GM18868 (cell line): ENCODE measurements around the gene UBQLN1.

Source experiments
- ATAC-seq: cut with Tn5 transposase; IDR thresholded peaks from one replicate; pipeline ENCODE4 v1.9.1; 2021; ENCODE audit warnings: mild to moderate bottlenecking, moderate library complexity; ENCODE audit not compliant: unreplicated experiment

The UBQLN1 gene

DNA sequence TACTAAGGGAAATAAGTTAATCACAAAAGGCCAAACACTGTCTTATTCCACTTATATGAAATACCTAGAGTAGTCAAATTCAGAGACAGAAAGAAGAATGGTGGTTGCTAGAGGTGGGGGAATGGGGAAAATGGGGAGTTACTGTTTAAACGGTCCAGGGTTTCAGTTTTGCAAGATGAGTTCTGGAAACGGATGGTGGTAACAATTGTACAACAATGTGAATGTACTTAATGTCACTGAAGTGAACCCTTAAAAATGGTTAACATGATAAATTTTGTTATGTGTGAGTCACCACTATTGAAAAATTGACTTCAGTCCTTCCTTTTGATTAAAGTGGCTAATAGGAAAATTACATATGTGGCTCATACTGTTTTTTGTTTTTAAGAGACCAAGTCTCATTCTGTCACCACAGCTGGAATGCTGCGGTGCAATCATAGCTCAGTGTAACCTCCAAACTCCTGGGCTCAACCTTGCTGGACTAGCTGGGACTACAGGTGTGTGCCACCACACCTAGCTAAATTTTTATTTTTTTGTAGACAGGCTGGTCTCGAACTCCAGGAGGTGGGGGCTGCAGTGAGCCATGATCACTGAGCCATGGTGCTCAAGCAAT lies 8.7 kb downstream of the UBQLN1 start:
- ATAC-seq = no peak

DNA sequence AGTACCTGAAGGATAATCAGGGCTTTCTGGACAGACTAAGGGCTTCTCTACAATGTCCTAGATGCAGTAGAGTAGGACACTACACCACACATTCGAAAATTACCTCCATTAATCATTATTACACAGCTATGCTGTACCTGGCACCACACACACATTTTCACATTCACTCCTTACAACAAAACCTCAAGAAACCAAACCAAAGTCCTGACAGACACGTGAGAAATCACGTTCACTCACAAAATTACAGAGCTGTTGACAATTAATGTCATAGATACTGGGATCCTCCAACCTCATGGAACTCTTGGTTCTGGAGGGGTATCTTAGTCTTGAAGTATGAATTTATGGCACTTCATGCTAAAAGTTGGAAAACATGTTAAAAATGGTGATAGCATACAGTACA lies 16.3 kb downstream of the UBQLN1 start:
- no peak for ATAC-seq

DNA sequence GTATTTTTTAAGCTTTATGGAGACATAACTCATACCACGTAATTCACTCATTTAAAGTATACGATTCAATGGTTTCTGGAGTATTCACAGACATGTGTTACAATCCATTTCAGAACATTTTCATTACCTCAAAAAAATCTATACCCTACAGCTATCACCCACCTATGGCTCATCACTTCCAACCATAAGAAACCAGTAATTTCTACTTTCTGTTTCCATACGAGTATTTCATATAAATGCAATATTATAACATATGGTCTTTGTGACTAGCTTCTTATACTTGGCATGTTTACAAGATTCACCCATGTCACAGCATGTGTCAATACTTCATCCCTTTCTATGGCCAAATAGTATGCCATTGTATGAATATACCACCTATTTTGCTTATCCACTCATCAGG lies 18.8 kb downstream of the UBQLN1 start:
- ATAC-seq = no peak

DNA sequence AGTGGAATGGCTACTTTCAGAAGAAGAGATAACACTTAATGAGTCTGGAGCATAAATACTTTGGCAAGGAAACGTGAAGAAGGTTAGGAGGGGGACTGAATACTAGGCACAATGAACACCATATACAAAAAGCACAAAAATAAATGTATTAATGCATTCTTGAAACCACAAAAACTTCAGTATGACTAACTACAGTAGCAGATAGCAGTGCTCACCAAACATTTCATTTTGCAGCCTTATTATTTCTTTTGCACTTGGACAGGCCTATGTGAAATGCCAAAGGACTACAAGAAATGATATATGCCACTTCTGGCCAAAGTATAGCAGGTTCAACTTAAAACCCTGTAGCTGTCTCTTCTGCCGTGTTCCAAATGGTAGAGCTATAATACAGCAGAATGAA lies 26.3 kb downstream of the UBQLN1 start:
- ATAC-seq = peak; percentile 59

DNA sequence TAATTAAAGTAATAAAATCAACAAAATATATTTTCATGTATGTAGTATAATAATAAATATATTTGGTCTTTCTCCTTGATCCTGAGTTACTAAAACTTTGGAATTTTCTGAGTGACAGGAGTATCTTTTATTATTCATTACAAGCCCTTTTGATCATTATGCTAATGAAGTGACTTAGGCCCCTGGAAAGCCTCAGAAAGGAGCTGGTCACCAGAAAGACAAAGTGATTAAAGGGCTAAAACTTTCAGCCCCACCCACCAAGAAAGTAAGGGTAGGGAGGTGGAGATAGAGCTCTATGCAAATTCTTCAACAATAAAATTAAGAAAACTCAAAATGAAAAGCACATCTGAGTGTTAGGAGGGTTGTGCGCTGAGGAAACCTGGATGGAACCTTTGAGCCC lies 27.5 kb downstream of the UBQLN1 start:
- ATAC-seq = no peak

DNA sequence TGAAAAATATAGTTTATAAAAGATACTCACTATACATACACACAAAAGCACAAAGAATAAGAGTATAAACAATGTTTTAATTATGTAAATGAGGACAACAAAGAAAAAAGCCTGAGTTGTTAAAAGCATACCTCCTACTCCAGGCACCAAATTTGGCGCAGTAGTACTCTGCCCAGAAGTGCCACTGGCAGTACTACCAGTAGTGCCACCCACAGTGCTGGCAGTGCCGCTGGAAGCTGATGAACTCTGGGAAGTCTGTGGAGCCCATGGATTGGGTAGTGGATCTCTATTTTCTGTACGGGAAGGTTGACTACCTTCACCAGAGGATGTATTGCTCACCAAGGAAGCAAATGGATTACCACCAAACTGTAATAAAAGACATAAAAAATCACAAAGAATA lies 30.2 kb downstream of the UBQLN1 start:
- no peak for ATAC-seq

DNA sequence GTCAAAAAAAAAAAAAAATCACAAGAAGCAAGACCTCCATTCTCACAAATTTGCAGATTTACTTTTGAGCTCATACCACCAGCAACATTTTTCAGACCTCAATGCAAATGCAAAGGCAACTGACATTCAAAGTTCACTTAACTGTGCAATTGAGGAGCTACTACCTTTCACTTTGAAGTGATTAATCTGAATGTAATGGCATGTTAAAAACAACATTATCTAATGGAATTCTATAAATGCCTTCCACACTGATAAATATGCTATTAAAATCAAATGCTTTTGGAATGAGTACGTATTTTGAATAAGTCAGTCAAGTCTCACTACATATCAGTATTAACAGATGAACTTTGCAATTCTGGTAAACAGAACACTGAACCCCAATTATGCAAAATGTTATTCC lies 32.3 kb downstream of the UBQLN1 start:
- no peak for ATAC-seq

DNA sequence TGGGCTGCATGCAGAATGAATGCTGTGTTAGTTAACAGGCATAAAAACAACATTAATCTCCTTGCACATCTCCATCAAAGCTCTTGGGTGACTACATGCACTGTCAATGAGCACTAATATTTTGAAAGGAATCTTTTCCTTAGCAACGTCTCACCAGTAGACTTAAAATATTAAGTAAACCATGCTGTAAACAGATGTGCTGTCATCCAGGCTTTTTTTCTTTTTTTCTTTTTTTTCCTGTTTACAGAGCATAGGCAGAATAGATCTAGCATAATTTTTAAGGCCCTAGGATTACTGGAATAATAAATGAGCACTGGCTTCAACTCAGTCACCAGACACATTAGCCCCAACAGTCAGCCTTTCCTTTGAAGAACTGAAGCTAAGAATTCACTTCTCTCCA lies 36.3 kb downstream of the UBQLN1 start:
- ATAC-seq = no peak

DNA sequence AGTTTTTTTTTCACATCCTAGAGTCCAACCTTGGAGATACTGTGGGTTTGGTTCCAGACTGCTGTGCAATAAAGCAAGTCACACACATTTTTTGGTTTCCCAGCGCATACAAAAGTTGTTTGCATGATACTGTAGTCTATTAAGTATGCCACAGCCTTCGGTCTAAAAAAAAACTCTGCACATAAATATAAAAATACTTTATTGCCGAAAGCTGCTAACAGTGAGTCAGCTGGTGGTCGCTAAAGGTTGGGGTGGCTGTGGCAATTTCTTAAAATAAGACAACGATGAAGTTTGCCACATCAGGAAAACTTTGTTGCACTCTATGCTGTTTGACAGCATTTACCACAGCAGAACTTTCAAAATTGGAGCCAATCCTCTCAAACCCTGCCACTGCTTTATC lies 37.4 kb downstream of the UBQLN1 start:
- no peak for ATAC-seq

DNA sequence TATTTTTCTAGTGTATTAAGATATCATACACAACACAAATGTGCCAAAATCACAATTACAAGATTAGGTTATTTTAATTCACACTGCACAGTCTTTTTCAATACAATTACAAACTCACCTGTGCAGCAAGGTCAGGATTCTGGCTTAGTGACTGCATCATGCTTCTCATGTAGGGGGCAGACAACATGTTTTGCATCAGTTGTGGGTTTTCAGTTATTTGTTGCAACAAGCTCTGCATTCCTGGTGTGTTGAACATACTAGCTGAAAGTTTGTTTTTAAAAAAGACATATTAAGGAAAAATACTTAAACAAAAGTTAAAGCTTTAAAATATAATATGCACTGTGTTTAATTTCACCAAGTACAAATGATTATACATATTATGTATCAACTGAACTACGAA lies 38.7 kb downstream of the UBQLN1 start:
- no peak for ATAC-seq

DNA sequence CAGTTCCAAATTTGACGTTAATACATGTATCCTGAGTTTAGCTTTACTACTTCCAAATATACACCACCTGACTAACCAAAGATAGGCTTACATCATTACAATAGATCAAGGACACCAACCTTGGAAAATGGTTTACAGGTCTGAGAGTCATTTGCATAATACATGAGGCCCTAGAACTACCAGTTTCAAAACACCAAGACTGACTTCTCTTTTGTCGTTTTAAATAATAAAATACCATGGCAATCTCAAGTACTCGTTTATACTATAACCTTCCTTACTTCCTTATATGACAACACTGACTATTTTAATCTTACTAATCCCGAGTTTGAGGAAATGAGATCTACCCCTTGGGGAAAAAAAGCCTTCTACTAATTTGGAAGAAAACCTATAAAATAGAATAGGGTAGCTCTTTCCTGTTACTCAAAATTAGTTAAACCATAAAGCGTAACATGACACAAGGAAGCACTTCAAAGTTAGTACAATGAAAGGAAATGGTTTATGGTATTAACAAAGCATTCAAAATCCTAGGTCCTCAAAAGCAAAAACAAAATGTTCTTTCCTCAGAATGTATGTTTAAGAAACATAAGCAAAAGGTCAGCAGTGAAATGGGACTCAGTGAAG lies 42.1 kb downstream of the UBQLN1 start:
- peak; percentile 79 for ATAC-seq

DNA sequence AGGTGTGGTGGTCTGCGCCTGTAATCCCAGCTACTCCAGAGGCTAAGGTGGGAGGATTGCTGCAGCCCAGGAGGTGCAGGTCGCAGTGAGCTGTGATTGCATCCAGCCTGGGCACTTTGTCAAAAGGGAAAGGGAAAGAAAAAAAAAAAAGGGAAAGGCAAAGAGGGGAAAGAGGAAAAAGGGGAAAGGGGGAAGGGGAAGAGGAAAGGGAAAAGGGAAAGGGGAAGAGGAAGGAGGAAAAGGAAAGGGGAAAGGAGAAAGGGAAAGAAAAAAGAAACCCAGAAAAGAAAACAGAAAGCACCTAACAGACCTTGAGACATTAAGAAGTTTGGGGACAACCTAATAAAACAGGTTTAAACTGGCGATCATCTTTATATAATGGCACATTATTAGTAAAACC lies 44.8 kb downstream of the UBQLN1 start:
- no peak for ATAC-seq

DNA sequence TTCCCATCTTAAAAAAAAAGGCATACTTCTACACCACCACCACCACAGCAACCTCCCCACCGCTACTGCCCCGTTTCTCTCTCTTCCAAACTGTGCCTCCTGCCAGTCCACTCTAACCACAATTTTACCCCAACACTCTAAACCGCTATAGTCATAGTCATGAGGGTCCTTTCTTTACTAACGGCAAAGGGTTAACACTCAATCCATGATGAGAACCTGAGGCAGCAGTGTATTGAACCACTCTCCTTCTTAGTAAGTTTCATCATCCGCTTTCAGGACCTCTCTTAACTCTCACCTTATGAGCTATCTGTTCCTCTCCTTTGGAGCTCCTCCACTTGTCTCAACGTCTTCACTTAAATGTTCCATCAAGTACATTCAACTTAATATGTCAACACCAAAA lies 50.8 kb downstream of the UBQLN1 start:
- peak; percentile 34 for ATAC-seq

DNA sequence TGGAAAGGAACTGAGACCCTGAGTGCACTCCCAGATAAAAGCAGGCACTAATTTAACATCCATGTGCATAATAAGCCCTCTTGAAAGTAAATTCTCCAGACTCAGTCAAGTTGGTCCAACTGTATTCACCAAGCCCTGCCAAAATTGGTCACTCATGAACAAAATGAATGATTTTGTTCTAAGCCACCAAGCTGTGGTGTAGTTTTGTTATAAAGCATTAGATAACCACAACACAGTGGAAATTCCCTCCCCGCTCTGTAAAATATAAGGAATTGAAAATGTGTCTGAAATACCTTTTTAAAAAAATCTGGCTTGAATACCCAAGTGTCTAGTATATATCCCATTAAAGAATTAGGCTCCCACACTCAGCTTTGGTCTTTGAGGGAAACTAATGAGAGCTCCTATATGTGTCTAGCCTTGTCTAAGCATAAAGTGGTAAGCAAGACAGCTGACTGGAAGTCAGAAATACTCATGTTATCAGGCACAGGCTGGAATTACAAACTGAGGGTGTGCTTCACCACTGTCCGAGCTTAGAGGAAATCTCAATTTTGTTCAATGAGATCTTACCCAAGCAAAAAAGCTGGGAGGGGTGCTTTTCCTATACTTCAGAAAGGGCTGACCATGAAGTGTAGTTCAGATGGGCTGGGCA lies 51.6 kb downstream of the UBQLN1 start:
- ATAC-seq = peak; percentile 86

DNA sequence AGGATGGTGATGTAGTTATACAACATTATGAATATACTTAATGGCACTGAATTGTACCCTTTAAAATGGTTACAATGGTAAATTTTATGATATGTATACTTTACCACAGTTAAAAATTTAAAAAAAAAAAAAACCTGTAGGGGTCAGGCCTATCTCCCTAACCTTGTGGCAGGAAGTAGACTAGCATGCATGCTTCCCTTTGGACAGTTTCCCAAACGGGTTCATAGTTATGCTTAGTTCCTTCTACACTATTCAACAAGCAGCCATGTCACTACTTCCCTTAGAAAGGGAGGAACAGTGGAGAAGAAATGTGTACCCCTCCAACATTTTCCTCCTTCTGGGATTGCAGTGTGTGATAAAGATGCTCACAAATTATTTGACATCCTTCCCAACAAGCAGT lies 52.3 kb downstream of the UBQLN1 start:
- ATAC-seq = no peak

DNA sequence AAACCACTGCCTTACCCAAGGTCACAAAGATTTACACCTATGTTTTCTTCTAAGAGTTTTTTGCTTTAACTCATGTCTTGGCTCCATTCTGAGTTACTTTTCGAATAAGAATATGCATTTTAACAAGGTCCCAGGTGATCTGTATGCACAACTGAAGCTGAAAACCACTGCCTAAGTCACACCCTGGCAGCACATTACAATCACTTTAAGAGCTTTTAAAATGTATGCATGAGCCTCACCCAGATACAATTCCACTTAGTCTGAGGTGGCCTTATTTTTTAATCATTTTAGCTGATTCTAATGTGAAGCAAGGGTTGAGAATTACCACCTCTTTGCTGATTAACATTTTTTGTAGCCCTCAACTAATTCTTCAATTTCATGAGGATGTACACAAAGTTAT lies 55.3 kb downstream of the UBQLN1 start:
- ATAC-seq = no peak

DNA sequence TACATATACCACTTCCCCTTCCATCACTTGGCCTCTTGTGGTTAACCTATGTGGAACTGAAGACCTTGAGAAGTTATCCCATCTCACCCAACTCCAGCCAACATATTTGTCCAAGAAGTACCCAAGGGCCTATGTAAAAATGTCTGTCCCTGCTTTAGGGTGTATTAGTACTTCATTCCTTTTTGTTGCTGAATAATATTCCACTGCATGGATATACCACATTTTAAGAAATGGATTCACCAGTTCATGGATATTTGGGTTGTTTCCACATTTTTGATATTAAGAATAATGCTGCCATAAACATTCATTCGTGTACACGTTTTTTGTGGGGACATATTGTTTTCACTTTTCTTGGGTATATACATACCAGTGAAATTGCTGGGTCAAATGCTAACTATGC lies 56.2 kb downstream of the UBQLN1 start:
- ATAC-seq = no peak

DNA sequence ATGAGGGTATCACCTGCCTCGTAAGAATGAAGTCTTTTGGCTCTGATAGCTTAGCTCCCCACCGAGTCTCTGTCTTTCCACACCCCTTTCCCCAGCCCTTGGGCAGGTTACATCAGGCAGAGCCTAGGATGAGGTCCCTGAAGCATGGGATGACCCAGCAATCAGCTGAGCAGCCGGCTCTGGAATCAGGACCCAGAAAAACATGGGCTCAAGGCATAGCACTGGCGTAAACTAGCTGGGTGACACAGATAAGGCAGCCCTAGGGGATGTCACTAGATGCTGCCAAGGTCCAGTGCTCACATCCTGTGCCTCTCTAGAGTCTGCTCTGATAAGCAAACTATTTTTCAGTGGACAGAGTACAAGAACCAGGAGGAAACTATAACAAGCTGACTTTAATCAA lies 58.2 kb downstream of the UBQLN1 start:
- no peak for ATAC-seq

DNA sequence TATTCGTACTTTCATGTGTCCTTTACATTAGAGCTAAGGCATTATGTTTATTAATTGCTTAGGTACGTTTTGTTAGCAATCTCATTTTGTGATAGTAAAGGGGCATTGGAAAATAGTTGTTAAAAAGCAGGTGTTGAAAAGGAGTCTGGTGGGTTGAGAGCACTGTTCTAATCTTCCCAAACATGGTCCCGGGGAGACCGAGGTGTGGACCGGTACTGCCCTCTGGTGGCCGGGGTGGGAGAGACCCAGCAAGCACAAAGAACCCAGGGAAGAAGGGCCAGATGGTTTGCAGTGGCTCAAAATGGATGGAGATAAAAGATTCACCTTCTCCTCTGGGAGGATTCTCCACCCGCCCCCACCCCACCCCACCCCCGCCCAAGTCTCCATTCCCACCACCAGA lies 58.7 kb downstream of the UBQLN1 start:
- ATAC-seq = peak; percentile 75

DNA sequence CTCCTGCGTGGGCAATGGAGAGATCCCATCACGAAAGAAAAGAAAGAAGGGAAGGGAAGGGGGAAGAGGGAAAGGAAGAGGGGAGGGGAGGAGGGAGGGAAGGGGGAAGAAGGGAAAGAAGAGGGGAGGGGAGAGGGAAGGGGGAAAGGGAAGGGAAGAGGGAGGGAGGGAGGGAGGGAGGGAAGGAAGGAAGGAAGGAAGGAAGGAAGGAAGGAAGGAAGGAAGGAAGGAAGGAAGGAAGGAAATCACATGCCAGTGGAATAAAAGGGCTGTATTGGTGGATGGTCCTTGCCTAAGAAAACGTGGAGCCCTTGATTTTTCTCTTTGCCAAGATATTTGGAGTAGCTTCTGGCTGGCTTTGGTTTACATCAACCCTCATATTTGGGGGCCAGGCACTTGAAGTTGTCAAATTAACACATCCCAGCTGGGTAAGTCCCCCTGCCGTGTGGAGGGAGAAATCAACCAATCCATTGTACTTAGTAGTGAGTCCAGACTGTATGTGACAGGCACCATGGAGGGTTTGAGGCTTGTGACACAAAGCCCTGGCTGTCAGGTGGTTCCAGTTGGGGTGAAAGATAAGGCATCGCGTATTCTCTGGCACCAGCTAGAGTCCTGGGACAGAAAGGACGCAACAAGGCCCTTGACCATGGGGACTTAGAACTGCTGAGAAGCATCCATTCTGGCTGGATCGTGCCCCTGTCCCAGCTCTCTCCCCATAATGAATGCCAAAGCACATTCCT lies 61.1 kb downstream of the UBQLN1 start:
- ATAC-seq = no peak

DNA sequence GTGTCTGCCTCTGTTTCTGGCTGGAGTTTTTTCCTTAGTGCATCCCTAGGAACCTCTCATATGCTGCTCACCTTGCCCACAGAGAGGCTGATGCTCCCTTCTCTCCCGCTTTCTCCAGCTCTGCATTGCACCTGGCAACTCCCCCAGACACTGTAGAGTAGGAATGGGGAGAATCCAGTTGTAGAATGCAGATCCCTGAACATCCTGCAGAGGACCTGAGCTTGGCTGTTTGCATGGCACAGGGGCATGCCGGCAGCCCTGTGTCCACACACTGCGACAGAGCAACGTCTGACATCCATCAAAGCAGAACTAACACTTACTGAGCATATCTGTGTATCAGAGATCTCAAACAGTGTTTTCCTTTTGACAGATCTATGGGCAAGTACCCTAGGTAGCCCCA lies 65.0 kb downstream of the UBQLN1 start:
- no peak for ATAC-seq

DNA sequence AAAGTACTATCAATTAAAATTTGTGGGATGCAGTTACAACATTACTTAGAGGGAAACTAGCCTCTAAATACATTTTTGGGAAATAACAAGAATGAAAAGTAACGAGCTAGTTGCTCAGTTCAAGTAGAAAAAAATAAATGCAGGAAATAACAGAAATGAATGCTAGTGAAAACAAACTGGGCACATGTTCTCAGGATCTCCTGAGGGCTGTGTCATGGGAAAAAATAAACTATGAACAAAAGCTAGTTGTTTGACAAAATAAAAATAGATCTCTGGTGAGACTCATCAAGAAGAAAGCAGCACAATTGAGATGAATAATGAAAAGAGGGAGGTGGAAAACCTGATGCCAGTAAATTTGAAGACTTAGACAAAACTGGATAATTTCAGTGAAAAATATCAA lies 68.5 kb downstream of the UBQLN1 start:
- ATAC-seq = no peak
